B cell (primary cell): Measurements from ENCODE around the gene PSMD12. TPM values are rescaled to one million over a fixed set of nuclear protein-coding genes. Genes with fewer than 3 reads are reported as not detected.

ENCODE experiments used
- ATAC-seq: fragments of 200-7000 bp; cut with Tn5 transposase; one replicate; pipeline ENCODE4 v1.10.0; 2021; ENCODE audit warnings: low read depth, mild to moderate bottlenecking, moderate number of reproducible peaks, moderate library complexity
- CTCF ChIA-PET: fragments of 350-600 bp; sonication (Branson Sonifier 250); formaldehyde crosslinking; loops from one replicate; lab custom pipeline; 2021; ENCODE audit warnings: antibody characterized with exemption, inconsistent platforms; lab: Charles Lee
- POLR2A ChIA-PET: fragments of 350-600 bp; sonication (Branson Sonifier 250); formaldehyde crosslinking; loops from one replicate; lab custom pipeline; 2021; ENCODE audit warnings: antibody characterized with exemption; lab: Charles Lee
- DNase-seq: peaks from one replicate; pipeline ENCODE4 v3.0.0; 2013
- H2AFZ ChIP-seq: 2 replicates; pipeline ENCODE4 v1.6.1; 2012; ENCODE audit warnings: mild to moderate bottlenecking, low read depth, low read length; ENCODE audit not compliant: insufficient read depth, poor library complexity, severe bottlenecking
- H3K27ac ChIP-seq, 2 donors: 1 replicate in 1 of 2; 2 replicates in 1 of 2; pipeline ENCODE4 v1.5.1; 2012 to 2013; ENCODE audit warnings: low read length in 2 of 2, mild to moderate bottlenecking in 2 of 2, moderate library complexity in 1 of 2
- H3K27me3 ChIP-seq, 4 experiments: fragments of 200-600 bp in 1 of 4; sonication (generic) in 1 of 4; replicated peaks in 1 of 4; 1 replicate in 2 of 4; 2 replicates in 2 of 4; pipeline versions ENCODE4 v1.6.1 to v1.7.0; 2013 to 2016; ENCODE audit warnings: low read length in 3 of 4, mild to moderate bottlenecking in 2 of 4, mixed read lengths in 1 of 4, moderate library complexity in 1 of 4; ENCODE audit not compliant: insufficient read depth in 4 of 4, control insufficient read depth in 3 of 4; ENCODE audit errors: control extremely low read depth in 1 of 4
- H3K36me3 ChIP-seq, 2 experiments: replicated peaks in 1 of 2; 1 replicate in 1 of 2; 2 replicates in 1 of 2; pipeline versions ENCODE4 v1.6.1 to v1.7.1; 2013; ENCODE audit warnings: low read length in 1 of 2; ENCODE audit not compliant: insufficient read depth in 2 of 2, control insufficient read depth in 1 of 2; ENCODE audit errors: control extremely low read depth in 1 of 2, extremely low read depth in 1 of 2
- H3K4me1 ChIP-seq, 2 donors: fragments of 200-600 bp in 1 of 2; sonication (generic) in 1 of 2; 1 replicate in 1 of 2; 2 replicates in 1 of 2; pipeline versions ENCODE4 v1.5.1 to v1.6.1; 2013 to 2017; ENCODE audit warnings: low read length in 2 of 2; ENCODE audit not compliant: control insufficient read depth in 2 of 2, insufficient read depth in 2 of 2
- H3K4me2 ChIP-seq: replicated peaks from 2 replicates; pipeline ENCODE3; 2012; ENCODE audit warnings: mild to moderate bottlenecking, low read depth, low read length; ENCODE audit not compliant: poor library complexity, severe bottlenecking
- H3K4me3 ChIP-seq, 5 experiments: fragments of 200-600 bp in 1 of 5; sonication (generic) in 1 of 5; 1 replicate in 3 of 5; 2 replicates in 2 of 5; pipeline versions ENCODE4 v1.5.1 to v1.7.0; 2011 to 2016; ENCODE audit warnings: low read length in 4 of 5, mild to moderate bottlenecking in 4 of 5, low read depth in 2 of 5, control low read depth in 1 of 5, moderate library complexity in 1 of 5; ENCODE audit not compliant: insufficient read depth in 1 of 5; ENCODE audit errors: control extremely low read depth in 1 of 5, extremely low read depth in 1 of 5
- H3K79me2 ChIP-seq: fragments of 200-600 bp; sonication (generic); one replicate; pipeline ENCODE4 v1.6.0; 2016; ENCODE audit warnings: low read length; ENCODE audit not compliant: control insufficient read depth, insufficient read depth
- H3K9ac ChIP-seq: fragments of 200-600 bp; sonication (generic); 2 replicates; pipeline ENCODE4 v1.6.1; 2017; ENCODE audit warnings: mild to moderate bottlenecking, low read length, moderate library complexity
- H3K9me3 ChIP-seq, 3 donors: one replicate each; pipeline versions ENCODE4 v1.6.1 to v1.7.1; 2013; ENCODE audit warnings: low read length in 2 of 3; ENCODE audit not compliant: control insufficient read depth in 2 of 3, insufficient read depth in 1 of 3; ENCODE audit errors: control extremely low read depth in 1 of 3
- H4K20me1 ChIP-seq: 2 replicates; pipeline ENCODE4 v1.6.0; 2012; ENCODE audit warnings: mild to moderate bottlenecking, low read length; ENCODE audit not compliant: insufficient read depth, control insufficient read depth, poor library complexity, severe bottlenecking
- H3K27ac Mint-ChIP-seq: one replicate; pipeline ENCODE4 v1.8.0; 2021; ENCODE audit warnings: mixed read lengths
- H3K27me3 Mint-ChIP-seq: one replicate; pipeline ENCODE4 v1.8.0; 2021; ENCODE audit warnings: mixed read lengths
- H3K4me1 Mint-ChIP-seq: one replicate; pipeline ENCODE4 v1.8.0; 2021; ENCODE audit warnings: mixed read lengths
- H3K4me3 Mint-ChIP-seq: one replicate; pipeline ENCODE4 v1.8.0; 2021; ENCODE audit warnings: mixed read lengths
- H3K9me3 Mint-ChIP-seq: one replicate; pipeline ENCODE4 v1.8.0; 2022; ENCODE audit warnings: mixed read lengths; ENCODE audit not compliant: insufficient read depth
- EZH2 ChIP-seq: IDR thresholded peaks from 2 replicates; pipeline ENCODE4 v1.6.1; 2012; ENCODE audit warnings: borderline replicate concordance, low read depth, mild to moderate bottlenecking, moderate library complexity, low read length; ENCODE audit not compliant: insufficient read depth, poor library complexity, severe bottlenecking
- WGBS: methylation state at CpG from one replicate; pipeline ENCODE4 v1.1.5; 2013; ENCODE audit warnings: missing lambda C conversion rate; ENCODE audit not compliant: insufficient coverage; 5-methylcytosine and 5-hydroxymethylcytosine counted together
- intact Hi-C: fragments of 100-400 bp; cut with micrococcal nuclease; formaldehyde crosslinking; loops from one replicate; pipeline ENCODE4 v1.10.0; 2022
- polyA plus RNA-seq: library from polyadenylated mRNA; depleted of rRNA; stranded (reverse); fragments of >200 nt; gene quantifications from 2 replicates; pipeline ENCODE4 v1.2.3, GENCODE V29; 2012
- total RNA-seq, 2 donors: library from RNA; stranded (reverse); fragments of 120-200 nt in 1 of 2; gene quantifications; 1 replicate in 1 of 2; 2 replicates in 1 of 2; pipeline versions ENCODE4 v1.2.3 to v1.2.4, GENCODE V29; 2013 to 2022
- TF ChIP-seq, protein P1 (sequence below): fragments of 200-600 bp; IDR thresholded peaks from one replicate; pipeline ENCODE4 v1.8.0; 2022; ENCODE audit warnings: antibody characterized with exemption, mild to moderate bottlenecking

The PSMD12 gene
- total and polyA plus RNA-seq, 2 donors (not counting 1 experiment from before 2014, with no cell fraction given) = 6.4 to 36.7 TPM

DNA sequence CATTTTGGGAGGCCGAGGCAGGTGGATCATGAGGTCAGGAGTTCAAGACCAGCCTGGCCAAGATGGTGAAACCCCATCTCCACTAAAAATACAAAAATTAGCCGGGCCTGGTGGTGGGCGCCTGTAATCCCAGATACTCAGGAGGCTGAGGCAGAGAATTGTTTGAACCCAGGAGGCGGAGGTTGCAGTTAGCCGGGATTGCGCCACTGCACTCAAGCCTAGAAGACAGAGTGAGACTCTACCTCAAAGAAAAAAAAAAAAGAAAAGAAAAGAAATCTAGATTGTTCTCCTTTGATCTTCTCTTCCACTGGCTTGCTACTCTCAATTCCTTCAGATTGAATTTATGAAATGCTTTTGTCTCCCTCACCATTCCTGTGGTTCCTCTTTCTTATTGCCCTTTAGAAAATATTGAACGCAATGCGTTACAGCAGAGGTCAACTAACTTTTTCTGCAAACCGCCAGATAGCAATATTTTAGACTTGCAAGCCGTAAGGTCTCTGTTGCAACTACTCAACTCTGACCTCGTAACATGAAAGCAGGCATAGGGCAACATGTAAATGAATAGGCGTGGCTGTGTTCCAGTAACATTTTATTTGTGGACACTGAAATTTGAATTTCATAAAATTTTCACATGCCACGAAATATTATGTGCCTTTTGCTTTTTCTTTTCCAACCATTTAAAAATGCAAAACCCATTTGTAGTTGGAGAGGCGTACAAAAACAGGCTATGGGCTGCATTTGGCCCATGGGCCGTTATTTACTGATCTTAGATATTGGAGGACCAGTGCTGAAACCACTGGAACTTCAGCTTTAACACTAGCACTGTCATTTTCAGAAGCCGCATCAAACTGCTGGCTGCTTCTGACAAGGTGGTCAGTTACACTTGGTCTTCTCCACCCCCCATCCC lies 35.5 kb upstream of the PSMD12 start:
- Mint-ChIP-seq H3K4me3 (no peak overlapping the region), H3K4me1 (peaks cover 29% of the 10 kb centered on the region), H3K27me3 (no peaks in the 10 kb centered on the region), H3K9me3 (no peaks in the 10 kb centered on the region), H3K27ac (no peak overlapping the region)
- H3K4me3 ChIP-seq = no peak overlapping the region
- 100% methylated on average over 8 of the region's 16 CpGs for WGBS
- H3K79me2 ChIP-seq = peaks cover 11% of the 10 kb centered on the region
- TF ChIP-seq, protein P1, sequence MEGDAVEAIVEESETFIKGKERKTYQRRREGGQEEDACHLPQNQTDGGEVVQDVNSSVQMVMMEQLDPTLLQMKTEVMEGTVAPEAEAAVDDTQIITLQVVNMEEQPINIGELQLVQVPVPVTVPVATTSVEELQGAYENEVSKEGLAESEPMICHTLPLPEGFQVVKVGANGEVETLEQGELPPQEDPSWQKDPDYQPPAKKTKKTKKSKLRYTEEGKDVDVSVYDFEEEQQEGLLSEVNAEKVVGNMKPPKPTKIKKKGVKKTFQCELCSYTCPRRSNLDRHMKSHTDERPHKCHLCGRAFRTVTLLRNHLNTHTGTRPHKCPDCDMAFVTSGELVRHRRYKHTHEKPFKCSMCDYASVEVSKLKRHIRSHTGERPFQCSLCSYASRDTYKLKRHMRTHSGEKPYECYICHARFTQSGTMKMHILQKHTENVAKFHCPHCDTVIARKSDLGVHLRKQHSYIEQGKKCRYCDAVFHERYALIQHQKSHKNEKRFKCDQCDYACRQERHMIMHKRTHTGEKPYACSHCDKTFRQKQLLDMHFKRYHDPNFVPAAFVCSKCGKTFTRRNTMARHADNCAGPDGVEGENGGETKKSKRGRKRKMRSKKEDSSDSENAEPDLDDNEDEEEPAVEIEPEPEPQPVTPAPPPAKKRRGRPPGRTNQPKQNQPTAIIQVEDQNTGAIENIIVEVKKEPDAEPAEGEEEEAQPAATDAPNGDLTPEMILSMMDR = no peak
- TF ChIP-seq EZH2 = no peak
- H3K36me3 ChIP-seq = no peaks in the 10 kb centered on the region
- intact Hi-C loops = no loop called here
- no peak overlapping the region for H3K27ac ChIP-seq
- no peaks in the 10 kb centered on the region for H3K27me3 ChIP-seq
- peaks cover 8 to 17% of the 10 kb centered on the region in 2 donors for H3K4me1 ChIP-seq
- ChIA-PET CTCF (no interaction called here), POLR2A (no interaction called here)
- DNase-seq = no peak
- no peak overlapping the region for H2AFZ ChIP-seq
- H3K9me3 ChIP-seq = peaks cover 0 to 5% (median 0%) of the 10 kb centered on the region in 3 donors
- no peak overlapping the region for H3K4me2 ChIP-seq
- H4K20me1 ChIP-seq = no peaks in the 10 kb centered on the region
- ATAC-seq = no peak
- no peak overlapping the region for H3K9ac ChIP-seq

DNA sequence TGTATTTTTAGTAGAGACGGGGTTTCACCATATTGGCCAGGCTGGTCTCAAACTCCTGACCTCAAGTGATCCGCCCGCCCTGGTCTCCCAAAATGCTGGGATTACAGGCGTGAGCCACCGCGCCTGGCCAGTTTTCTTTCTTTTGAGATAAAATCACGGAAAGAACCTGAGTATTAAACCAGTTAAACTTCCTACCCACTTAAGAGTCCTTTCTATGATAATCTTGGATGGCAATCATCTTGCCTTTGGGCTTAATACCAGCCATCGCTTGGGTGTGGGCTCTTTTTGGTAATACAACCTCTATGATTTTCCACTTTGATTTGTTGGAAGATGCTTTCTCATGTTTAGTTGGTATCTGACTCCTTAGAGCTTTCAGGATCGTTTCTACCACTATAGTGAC lies 34.7 kb upstream of the PSMD12 start:
- WGBS = 96% methylated on average over 5 of the region's 9 CpGs

More for the DNA sequence above, 34.7 kb upstream of the PSMD12 start:
- Mint-ChIP-seq H3K4me1 (peaks cover 27% of the 10 kb centered on the region), H3K27ac (no peak overlapping the region), H3K27me3 (no peaks in the 10 kb centered on the region), H3K4me3 (no peak overlapping the region), H3K9me3 (no peaks in the 10 kb centered on the region)
- no peaks in the 10 kb centered on the region for H3K36me3 ChIP-seq
- H3K4me1 ChIP-seq = peaks cover 8 to 17% of the 10 kb centered on the region in 2 donors
- H3K9ac ChIP-seq = no peak overlapping the region
- DNase-seq (no peak), ATAC-seq (no peak)
- intact Hi-C loops = no loop called here
- POLR2A ChIA-PET = no interaction called here
- H4K20me1 ChIP-seq = no peaks in the 10 kb centered on the region
- no peak overlapping the region for H2AFZ ChIP-seq
- H3K27me3 ChIP-seq = no peaks in the 10 kb centered on the region
- CTCF ChIA-PET = no interaction called here
- no peak overlapping the region for H3K4me2 ChIP-seq
- no peak overlapping the region for H3K4me3 ChIP-seq
- H3K79me2 ChIP-seq = peaks cover 11% of the 10 kb centered on the region
- H3K27ac ChIP-seq = no peak overlapping the region
- TF ChIP-seq EZH2 = no peak
- TF ChIP-seq, protein P1 = no peak
- peaks cover 0 to 5% (median 0%) of the 10 kb centered on the region in 3 donors for H3K9me3 ChIP-seq
